Neural cell (in vitro differentiated cells): ENCODE data around the gene SLC24A3. TPM values are rescaled to one million over a fixed set of nuclear protein-coding genes. Genes with fewer than 3 reads are reported as not detected.

ENCODE experiments used
- H2AFZ ChIP-seq: fragments of 200-600, 300-800 bp; sonication (generic), shearing (Covaris generic); 2 replicates; pipeline ENCODE4 v1.6.0; 2014; ENCODE audit warnings: low read depth, mild to moderate bottlenecking, antibody characterized with exemption, low read length, moderate library complexity
- H3F3A ChIP-seq: fragments of 200-600 bp; shearing (Covaris generic); 2 replicates; pipeline ENCODE4 v1.6.1; 2016; ENCODE audit warnings: mild to moderate bottlenecking, moderate library complexity, mixed read lengths, antibody characterized with exemption, low read length; ENCODE audit not compliant: insufficient read depth, poor library complexity, severe bottlenecking
- H3K27ac ChIP-seq: fragments of 200-600, 300-800 bp; sonication (generic), shearing (Covaris generic); 2 replicates; pipeline ENCODE4 v1.5.1; 2014; ENCODE audit warnings: mild to moderate bottlenecking, low read length, moderate library complexity
- H3K27me3 ChIP-seq: fragments of 300-800, 200-600 bp; sonication (generic), shearing (Covaris generic); 2 replicates; pipeline ENCODE4 v1.6.0; 2014; ENCODE audit warnings: mild to moderate bottlenecking, low read depth, low read length, moderate library complexity; ENCODE audit not compliant: insufficient read depth
- H3K36me3 ChIP-seq: fragments of 300-800, 200-600 bp; sonication (generic), shearing (Covaris generic); 2 replicates; pipeline ENCODE4 v1.5.1; 2014; ENCODE audit warnings: mild to moderate bottlenecking, antibody characterized with exemption, low read length, moderate library complexity; ENCODE audit not compliant: insufficient read depth
- H3K4me2 ChIP-seq: fragments of 300-800, 200-600 bp; sonication (generic), shearing (Covaris generic); 2 replicates; pipeline ENCODE4 v1.6.0; 2014; ENCODE audit warnings: mild to moderate bottlenecking, low read length
- H3K4me3 ChIP-seq: fragments of 300-800, 200-600 bp; sonication (generic), shearing (Covaris generic); 2 replicates; pipeline ENCODE4 v1.5.1; 2014; ENCODE audit warnings: mild to moderate bottlenecking, low read length, moderate library complexity
- H3K79me2 ChIP-seq: fragments of 200-600 bp; shearing (Covaris generic); replicated peaks from 2 replicates; pipeline ENCODE4 v1.6.0; 2014; ENCODE audit warnings: mild to moderate bottlenecking, low read length, moderate library complexity; ENCODE audit not compliant: insufficient read depth
- H3K9ac ChIP-seq: fragments of 300-800, 200-600 bp; sonication (generic), shearing (Covaris generic); 2 replicates; pipeline ENCODE4 v1.6.1; 2016; ENCODE audit warnings: mild to moderate bottlenecking, low read length, mixed read lengths
- H3K9me2 ChIP-seq: fragments of 200-600 bp; shearing (Covaris generic); 2 replicates; pipeline ENCODE4 v1.6.1; 2016; ENCODE audit warnings: mild to moderate bottlenecking, low read length, mixed read lengths; ENCODE audit not compliant: insufficient read depth
- H3K9me3 ChIP-seq: fragments of 200-600, 300-800 bp; sonication (generic), shearing (Covaris generic); 2 replicates; pipeline ENCODE4 v1.6.1; 2016; ENCODE audit warnings: mild to moderate bottlenecking, mixed run types, low read length, moderate library complexity, mixed read lengths
- H4K20me1 ChIP-seq: fragments of 200-600 bp; shearing (Covaris generic); 2 replicates; pipeline ENCODE4 v1.6.1; 2016; ENCODE audit warnings: mild to moderate bottlenecking, mixed run types; ENCODE audit not compliant: insufficient read depth
- EP300 ChIP-seq: fragments of 450-650 bp; conservative IDR thresholded peaks from 2 replicates; pipeline ENCODE4 v1.6.1; 2014; ENCODE audit warnings: antibody characterized with exemption, mild to moderate bottlenecking, moderate library complexity; ENCODE audit not compliant: poor library complexity, severe bottlenecking
- EZH2 ChIP-seq: fragments of 200-600, 300-800 bp; shearing (Covaris generic), sonication (generic); IDR thresholded peaks from 2 replicates; pipeline ENCODE4 v1.6.1; 2014; ENCODE audit warnings: antibody characterized with exemption, low read length, borderline replicate concordance, mild to moderate bottlenecking; ENCODE audit not compliant: insufficient read depth, poor library complexity, severe bottlenecking
- MXI1 ChIP-seq: fragments of 450-650 bp; conservative IDR thresholded peaks from 2 replicates; pipeline ENCODE4 v1.6.1; 2014; ENCODE audit warnings: antibody characterized with exemption, mild to moderate bottlenecking; ENCODE audit not compliant: poor library complexity, severe bottlenecking
- POLR2AphosphoS5 ChIP-seq: IDR thresholded peaks from 2 replicates; pipeline ENCODE4 v1.6.1; 2012
- RAD21 ChIP-seq: fragments of 450-650 bp; conservative IDR thresholded peaks from 2 replicates; pipeline ENCODE4 v1.6.1; 2014; ENCODE audit warnings: antibody characterized with exemption, mild to moderate bottlenecking, moderate library complexity
- REST ChIP-seq: IDR thresholded peaks from 2 replicates; pipeline ENCODE4 v1.6.1; 2012; ENCODE audit warnings: borderline replicate concordance
- SMC3 ChIP-seq: fragments of 450-650 bp; conservative IDR thresholded peaks from 2 replicates; pipeline ENCODE4 v1.6.1; 2014; ENCODE audit warnings: antibody characterized with exemption, mild to moderate bottlenecking, moderate library complexity; ENCODE audit not compliant: poor library complexity
- TAF1 ChIP-seq: IDR thresholded peaks from 2 replicates; pipeline ENCODE4 v1.6.1; 2012; ENCODE audit warnings: low read depth
- polyA plus RNA-seq: library from polyadenylated mRNA; depleted of rRNA; stranded (reverse); fragments of >200 nt; gene quantifications from 2 replicates; pipeline ENCODE4 v1.2.3, GENCODE V29; 2014
- TF ChIP-seq, protein P1 (sequence below): fragments of 450-650 bp; IDR thresholded peaks from 2 replicates; pipeline ENCODE4 v1.5.1; 2014; ENCODE audit warnings: antibody characterized with exemption, mild to moderate bottlenecking, moderate library complexity; ENCODE audit not compliant: poor library complexity, severe bottlenecking

The SLC24A3 gene
- polyA plus RNA-seq, 1 donor from 2014 or later, result 6.5 TPM

- no peak overlapping the region for H3K4me3 ChIP-seq
- H3K9me3 ChIP-seq, result no peaks in the 10 kb centered on the region
- no peaks in the 10 kb centered on the region for H3K79me2 ChIP-seq
- H2AFZ ChIP-seq, result no peak overlapping the region
- no peak overlapping the region for H3K4me2 ChIP-seq
- no peak overlapping the region for H3K27ac ChIP-seq
- no peaks in the 10 kb centered on the region for H3K36me3 ChIP-seq
- no peaks in the 10 kb centered on the region for H4K20me1 ChIP-seq
- TF ChIP-seq EP300, result no peak
- TF ChIP-seq SMC3, result no peak
- TF ChIP-seq, protein P1, sequence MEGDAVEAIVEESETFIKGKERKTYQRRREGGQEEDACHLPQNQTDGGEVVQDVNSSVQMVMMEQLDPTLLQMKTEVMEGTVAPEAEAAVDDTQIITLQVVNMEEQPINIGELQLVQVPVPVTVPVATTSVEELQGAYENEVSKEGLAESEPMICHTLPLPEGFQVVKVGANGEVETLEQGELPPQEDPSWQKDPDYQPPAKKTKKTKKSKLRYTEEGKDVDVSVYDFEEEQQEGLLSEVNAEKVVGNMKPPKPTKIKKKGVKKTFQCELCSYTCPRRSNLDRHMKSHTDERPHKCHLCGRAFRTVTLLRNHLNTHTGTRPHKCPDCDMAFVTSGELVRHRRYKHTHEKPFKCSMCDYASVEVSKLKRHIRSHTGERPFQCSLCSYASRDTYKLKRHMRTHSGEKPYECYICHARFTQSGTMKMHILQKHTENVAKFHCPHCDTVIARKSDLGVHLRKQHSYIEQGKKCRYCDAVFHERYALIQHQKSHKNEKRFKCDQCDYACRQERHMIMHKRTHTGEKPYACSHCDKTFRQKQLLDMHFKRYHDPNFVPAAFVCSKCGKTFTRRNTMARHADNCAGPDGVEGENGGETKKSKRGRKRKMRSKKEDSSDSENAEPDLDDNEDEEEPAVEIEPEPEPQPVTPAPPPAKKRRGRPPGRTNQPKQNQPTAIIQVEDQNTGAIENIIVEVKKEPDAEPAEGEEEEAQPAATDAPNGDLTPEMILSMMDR, result no peak
- no peak for TF ChIP-seq MXI1
- TF ChIP-seq RAD21, result no peak
- TF ChIP-seq EZH2, result no peak
- no peak for TF ChIP-seq TAF1
- TF ChIP-seq REST, result no peak
- TF ChIP-seq POLR2AphosphoS5, result no peak
- no peaks in the 10 kb centered on the region for H3K9me2 ChIP-seq
- peaks cover 5% of the 10 kb centered on the region for H3F3A ChIP-seq
- H3K27me3 ChIP-seq, result no peaks in the 10 kb centered on the region
- H3K9ac ChIP-seq, result no peak overlapping the region
Observed at GRCh38 chr20:19462491-19462890, 250.0 kb downstream of the SLC24A3 start.

DNA sequence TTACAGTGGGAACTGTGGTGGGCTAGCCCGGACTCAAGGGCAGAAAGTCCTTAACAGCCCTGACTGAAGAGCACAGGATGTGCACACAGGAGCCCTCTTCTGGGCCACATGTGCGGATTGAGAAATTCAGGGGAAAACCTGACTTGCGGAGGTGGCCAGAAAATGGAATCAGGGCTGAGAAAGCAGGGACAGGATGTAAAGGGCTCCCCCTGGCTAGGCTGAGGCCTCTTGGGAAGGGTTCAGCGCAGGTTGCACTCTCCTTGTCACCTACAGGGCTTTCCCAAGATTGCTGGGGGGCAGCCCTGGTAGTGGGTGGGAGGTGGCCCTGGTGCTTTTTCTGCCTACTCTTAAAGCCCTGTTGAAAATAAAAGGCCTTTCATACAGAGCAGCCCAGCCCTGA lies 251.2 kb downstream of the SLC24A3 start:
- Histone ChIP-seq H3K9me3 (no peaks in the 10 kb centered on the region), H2AFZ (no peak overlapping the region), H3K4me3 (no peak overlapping the region), H3K36me3 (no peaks in the 10 kb centered on the region), H3K4me2 (no peak overlapping the region), H3K27me3 (no peaks in the 10 kb centered on the region), H3K27ac (no peak overlapping the region), H3F3A (peaks cover 5% of the 10 kb centered on the region), H3K9ac (no peak overlapping the region), H3K9me2 (no peaks in the 10 kb centered on the region), H4K20me1 (no peaks in the 10 kb centered on the region), H3K79me2 (no peaks in the 10 kb centered on the region)
- TF ChIP-seq REST (no peak), EZH2 (no peak), RAD21 (no peak)
- TF ChIP-seq, protein P1, result no peak
